NCI-H748 (cell line): ENCODE data around the gene PDXDC1.
"Not testable (repeated sequence)": the region's sequence is repeated elsewhere in the genome, so short reads cannot be mapped to it uniquely, and the experiment has no call there.

ENCODE experiments used
- DNase-seq: peaks from one replicate; lab custom pipeline; 2025; ENCODE audit not compliant: unreplicated experiment; lab: John Stamatoyannopoulos, UW

PDXDC1 gene

DNA sequence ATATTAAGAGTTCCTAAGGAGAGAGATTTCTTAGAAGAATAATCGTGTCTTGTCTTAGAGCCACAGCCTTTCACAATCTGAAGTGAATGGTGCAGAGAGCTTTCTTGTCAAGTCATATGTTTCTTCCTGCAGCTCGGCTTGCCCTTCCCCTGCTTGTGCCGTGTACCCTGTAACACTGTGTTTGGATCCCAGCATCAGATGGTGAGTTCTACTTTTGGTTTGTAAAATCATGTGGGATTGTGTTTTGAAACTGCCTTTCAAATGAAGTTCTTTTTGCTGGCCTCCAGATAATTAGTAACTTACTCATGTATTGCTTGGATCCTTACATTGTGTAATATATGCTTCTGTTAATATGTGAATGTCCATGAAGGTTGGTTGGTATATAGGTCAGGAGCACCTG, 33.8 kb downstream of the PDXDC1 start:
- DNase-seq = not testable (repeated sequence)

DNA sequence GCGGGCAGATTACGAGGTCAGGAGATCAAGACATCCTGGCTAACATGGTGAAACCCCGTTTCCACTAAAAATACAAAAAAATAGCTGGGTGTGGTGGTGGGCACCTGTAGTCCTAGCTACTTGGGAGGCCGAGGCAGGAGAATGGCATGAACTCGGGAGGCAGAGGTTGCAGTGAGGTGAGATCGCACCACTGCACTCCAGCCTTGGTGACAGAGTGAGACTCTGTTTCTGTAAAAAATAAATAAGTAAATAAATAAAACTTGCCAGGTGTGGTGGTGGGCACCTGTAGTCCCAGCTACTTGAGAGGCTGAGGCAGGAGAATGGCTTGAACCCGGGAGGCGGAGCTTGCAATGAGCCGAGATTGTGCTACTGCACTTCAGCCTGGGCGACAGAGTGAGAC, 38.1 kb downstream of the PDXDC1 start:
- DNase-seq = not testable (repeated sequence)

DNA sequence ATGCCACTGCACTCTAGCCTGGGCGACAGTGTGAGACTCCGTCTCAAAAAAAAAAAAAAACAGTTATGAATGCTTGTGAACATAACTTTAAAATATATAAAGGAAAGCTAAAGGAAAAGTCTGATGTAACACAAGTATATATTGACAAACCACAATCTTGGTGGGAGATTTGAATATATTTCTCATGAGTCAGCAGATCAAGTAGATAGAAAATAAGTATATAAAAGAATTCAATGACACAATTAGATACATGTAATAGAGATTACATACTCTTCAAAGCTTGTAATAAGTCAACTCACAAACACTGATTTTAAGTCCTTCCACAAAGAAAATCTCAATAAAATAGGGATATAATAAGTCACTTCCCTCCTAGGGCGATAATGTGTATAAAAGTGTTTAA, 40.8 kb downstream of the PDXDC1 start:
- DNase-seq = not testable (repeated sequence)

DNA sequence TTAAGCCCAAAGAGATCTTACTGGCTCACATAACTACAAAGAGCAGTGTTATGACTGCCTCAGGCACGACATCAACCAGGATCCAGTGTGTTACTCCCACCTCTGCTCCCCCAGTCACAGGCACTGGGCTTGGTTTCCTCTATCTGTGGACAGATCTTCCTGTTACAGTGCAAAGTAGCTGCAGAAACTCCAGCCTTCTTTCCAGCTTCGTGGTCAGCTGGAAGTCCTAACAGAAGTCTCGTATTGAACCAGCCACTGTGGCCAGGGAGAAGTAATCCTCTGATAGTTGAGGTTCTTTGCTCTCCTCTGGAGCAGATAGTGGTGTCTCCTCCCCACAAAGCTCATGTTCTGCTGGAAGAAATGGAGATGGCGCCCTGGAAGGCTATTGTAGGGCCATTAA, 41.5 kb downstream of the PDXDC1 start:
- DNase-seq = not testable (repeated sequence)

DNA sequence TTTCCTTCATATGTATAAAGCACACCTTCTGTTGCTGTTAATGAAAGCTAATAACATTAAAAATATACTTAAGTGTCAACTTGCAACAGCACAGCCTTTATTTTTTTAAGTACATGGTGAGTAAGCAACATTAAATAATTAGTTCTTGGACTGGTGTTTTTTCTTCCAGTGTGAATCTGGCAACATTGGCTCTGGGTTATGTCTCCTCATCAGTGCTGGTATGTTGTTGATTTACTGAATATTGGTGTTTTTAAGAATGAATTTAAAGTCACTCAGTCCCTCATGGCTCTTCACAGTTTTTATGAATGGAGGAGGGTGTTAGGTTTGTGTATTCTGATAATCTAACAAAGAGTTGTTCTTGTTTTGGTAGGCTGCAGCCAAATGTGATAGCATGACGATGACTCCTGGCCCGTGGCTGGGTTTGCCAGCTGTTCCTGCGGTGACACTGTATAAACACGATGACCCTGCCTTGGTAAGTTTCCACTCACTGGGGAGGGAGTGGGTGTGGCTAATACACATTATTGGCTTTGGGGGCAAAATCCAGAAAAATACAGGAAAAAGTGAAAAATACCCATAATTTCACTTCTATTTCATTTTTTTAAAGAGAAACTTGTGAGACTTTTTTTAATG, 42.2 kb downstream of the PDXDC1 start:
- not testable (repeated sequence) for DNase-seq

DNA sequence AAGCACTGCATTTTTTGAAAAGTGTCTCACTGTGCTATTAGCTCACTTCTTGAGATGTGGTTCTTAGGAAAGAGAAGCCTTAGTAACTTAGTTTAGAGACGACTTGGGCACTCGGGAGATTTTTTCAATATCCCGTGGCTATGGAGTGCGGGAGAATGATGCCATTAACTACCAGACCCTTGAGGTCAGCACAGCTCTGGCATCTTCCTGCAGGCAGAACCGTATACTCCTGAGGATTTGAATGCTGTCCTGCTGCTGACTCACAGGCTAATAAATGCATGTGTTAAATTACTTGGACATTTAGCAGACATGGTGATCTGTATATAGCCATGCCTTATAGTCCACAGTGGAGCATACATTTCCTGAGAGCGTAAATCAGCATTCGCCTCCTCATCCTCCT, 46.6 kb downstream of the PDXDC1 start:
- DNase-seq = not testable (repeated sequence)

DNA sequence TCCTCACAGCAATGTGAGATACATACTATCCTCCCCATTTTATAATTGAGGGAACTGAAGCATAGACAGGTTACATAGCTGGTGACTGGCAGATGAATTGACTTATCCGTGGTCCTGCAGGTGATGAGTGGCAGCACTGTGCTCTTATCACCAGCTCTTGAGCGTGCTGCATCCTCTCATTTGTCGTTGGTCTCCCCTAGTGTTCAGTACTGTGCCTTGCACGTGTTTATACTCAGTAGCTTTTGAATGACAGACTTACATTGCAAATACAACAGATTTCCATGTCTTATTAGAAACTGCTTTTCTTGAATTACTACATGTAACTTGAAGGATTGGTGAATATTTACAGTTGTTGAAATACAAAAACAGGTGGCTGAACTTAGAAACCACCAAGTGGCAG, 47.4 kb downstream of the PDXDC1 start:
- DNase-seq = peak; percentile 3

DNA sequence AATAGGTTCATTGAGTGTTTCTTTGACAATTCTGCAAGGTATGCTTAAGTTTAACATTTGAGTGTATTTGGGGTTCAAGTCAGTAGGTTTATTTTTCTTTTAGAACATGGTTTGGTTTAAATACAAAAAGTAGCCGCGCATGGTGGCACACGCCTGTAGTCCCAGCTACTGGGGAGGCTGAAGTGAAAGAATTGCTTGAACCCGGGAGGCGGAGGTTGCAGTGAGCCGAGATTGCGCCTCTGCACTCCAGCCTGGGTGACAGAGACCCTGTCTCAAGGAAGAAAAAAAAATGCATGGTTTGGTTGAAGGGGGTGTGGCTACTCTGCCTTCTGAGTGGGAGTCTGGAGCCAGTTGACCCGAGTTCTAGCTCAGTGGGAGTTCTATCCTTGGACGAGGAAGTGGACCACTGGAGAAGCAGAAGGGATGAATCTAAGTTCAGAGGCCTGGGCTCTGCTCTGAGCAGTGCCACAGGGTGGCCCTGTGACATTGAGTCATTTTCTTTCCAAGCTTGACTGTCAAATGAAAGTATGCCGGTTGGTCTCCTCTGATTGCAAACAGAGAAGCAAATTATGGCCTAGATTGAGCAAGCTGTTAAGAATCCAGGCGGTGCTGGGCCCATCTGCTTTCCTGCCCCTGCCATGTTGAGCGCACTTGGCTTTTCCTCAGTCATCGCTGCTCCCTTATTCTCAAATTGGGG, 48.7 kb downstream of the PDXDC1 start:
- DNase-seq = not testable (repeated sequence)

DNA sequence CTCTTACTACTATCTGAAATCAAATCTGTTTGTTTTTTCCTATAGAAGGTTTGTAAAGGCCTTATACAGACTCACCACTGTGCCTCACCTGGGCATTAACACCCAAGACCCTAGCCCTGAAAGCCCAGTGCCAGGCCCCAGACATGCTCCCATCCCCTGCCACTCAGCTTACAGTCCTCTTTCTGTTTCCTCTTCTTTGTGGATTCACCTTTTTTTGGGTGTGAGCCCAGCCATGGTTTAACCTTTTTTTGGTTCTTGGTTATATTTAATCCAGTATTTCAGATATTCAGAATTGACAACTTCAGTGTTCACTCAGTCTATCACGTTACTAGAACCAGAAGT, 50.0 kb downstream of the PDXDC1 start:
- not testable (repeated sequence) for DNase-seq

DNA sequence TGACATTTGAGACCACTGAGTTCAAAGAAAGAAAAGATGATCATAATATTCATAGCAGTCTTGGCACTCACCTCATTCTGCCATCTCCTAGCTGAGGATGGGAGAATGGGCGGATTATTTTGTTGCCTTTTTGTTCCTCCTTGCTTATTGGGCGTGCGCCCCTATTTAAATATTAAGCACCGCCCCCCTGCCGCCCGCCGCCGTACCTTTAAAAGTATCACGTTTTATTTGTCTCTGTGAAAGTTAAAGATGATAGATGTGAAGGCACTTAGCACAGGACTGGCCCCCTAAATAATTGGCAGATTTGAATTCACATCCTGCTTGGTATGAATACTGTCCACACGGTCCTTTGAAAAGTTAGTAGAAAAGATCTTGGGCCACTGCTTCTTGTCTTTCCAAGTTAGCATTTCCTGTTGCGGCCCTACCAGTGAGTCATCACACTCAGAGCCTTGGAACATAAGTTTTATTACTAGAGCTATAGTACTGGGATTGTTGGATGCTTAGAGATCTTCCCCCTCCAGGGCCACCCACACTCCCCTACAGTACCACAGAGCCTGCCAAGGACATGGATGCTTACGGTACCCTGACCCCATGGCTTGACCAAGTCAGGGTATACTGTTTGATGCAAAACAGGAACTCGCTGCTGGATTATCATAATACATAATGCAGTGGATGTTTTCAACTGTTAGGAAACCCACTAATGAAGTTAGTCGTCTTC, 50.6 kb downstream of the PDXDC1 start:
- DNase-seq = not testable (repeated sequence)

DNA sequence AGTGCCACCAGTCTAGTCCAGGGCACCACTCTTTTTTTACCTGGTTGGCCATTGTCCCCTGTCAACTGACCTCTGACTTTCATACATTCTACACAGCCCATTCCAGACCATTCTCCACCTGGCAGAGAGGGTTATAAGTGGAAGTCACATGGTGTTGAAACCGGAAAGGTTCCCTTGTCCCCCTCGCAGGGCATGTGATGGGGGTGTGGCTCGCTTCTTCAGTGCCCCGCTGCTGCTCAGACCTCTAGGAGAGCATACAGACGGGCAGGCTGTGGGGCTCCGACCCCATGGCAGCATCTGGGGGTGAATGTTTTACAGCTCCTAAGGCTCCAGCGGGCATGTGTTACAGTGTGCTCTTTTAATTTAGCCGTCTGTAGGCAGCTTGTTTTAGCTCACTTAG, 52.2 kb downstream of the PDXDC1 start:
- not testable (repeated sequence) for DNase-seq

DNA sequence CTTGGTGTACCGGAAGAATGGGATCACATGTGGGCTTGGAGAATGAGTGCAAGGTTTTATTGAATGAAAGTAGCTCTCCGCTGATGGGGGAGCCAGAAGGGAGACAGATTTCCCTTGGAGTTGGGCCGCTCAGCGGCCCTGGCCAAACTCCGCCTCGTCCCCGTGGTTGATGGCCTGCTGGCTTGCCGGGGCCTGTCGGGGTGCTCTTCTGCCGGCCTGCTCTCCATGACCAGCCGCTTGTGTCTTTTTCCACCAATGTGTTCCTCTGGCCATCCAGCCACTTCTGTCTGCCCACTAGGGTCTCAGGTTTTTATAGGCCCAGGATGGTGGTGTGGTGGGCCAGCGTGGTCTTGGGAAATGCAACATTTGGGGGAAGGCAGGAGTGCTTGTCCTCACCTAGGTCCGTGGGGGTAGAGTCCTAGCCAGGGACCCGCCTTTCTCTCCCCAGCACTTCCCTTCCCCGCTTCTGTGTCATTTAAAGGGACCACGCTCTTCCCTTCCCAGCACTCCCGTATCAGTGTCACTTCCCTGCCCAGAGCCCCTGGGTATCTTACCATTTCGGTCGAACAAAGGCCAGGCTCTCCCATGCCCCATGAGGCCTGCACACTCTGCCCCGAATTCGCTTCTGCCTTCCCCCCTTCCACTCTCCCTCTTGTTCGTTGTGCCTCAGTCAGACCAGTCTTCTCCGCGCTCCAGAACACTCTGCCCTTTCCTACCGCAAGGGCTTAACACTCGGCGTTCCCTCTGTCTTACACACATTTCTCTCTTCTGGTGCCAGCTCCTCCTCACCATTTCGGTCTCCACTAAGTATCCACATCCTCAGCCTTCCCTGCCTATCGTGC, 52.9 kb downstream of the PDXDC1 start:
- not testable (repeated sequence) for DNase-seq

DNA sequence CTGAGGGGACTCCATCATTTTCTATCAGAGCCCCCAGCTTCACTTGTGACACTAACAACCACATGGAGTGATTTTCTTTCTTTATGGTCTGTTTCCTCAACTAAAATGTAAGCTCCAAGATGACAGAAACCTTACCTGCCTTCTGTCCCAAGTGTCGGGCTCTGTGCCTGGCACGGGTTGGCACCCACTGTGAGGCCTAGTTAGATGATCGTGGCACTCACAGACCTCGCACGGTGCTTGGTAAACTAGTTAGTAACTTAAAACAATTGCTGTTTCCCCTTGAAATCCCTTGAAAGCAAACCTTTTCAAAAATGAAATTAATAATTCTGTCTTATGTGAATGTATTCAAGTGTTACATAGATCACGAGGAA, 53.5 kb downstream of the PDXDC1 start:
- not testable (repeated sequence) for DNase-seq

DNA sequence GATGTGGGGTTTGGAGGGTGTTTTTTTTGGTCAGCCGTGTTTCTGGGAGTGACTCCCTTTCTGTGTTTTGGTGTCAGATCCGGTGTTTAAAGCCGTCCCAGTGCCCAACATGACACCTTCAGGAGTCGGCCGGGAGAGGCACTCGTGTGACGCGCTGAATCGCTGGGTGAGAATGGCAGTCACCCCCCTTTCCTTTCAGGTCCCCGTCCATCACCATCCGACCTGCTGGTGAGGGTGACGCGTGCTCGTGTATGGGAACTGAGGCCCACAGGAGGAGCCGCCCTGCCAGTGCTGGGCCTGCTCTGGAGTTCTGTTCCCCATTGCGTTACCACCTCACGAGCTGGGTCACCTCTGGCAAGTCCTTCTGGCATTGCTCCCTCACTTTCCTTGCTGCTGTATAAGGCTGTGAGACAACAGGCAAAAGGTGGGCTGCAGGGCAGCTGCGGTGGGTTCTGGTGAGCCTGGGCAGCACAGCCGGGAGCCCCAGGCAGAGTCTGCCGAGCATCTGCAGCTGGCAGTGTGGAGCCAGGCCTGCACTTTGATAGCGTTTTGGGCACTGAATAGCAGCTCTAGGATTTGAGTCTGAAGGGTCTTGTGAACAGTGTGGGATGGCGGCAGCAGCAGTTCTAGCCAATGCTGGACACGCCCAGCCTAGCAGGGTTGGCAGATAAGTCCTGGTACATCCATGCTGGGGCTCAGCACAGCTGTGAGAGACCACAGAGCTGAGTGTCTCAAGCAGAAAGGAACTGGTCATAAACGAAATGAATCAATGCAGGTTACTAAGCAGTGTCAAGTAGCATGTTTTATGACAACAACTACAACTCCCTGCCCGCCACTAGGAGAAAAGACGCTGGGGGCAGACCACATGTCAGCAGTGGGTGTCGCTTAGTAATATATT, 54.2 kb downstream of the PDXDC1 start:
- DNase-seq = not testable (repeated sequence)

DNA sequence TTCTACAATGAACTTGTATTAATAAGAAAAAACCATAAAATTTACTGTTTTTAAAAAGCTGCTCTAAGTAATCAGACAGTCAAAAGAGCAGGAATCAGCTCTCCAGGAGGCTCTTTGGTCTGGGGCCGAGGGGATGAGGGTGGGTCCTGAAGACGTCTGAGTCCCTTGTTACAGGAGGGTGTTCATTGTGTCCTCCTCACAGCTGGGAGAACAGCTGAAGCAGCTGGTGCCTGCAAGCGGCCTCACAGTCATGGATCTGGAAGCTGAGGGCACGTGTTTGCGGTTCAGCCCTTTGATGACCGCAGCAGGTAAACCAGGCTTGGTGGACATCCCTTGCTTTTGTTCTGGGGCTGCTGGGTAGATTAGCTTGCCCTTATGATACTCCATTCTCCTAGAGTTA, 54.9 kb downstream of the PDXDC1 start:
- not testable (repeated sequence) for DNase-seq

DNA sequence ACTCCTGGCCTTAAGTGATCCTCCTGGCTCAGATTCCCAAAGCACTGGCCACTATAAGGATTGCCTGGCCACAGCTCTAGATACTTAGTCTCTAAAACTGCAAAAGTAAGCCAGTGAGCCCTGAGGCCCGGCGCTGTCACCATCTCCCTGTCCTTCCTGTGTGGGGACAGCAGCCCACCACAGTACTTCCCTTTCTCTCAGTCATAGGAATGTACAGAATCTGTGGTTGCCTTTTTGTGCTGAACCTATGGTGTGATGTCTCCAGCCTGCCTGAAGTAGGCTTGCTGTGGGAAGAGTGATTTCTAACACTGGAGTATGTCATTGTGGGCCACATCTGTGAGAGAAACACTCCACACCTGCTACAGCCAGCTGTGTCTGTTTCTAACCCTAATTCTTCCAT, 56.4 kb downstream of the PDXDC1 start:
- DNase-seq = no peak

DNA sequence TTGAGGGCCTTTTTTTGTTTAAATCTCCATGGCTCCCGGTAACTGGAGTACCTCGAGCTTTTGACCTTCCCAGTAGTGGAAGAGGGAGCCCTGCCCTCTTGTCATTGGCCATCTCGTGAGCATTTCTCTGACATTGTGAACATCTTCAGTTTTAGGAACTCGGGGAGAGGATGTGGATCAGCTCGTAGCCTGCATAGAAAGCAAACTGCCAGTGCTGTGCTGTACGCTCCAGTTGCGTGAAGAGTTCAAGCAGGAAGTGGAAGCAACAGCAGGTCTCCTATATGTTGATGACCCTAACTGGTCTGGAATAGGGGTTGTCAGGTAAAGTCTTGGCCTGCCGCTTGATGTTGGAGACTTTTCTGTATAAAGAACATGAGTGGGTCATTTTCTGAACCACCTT, 56.8 kb downstream of the PDXDC1 start:
- DNase-seq = no peak

DNA sequence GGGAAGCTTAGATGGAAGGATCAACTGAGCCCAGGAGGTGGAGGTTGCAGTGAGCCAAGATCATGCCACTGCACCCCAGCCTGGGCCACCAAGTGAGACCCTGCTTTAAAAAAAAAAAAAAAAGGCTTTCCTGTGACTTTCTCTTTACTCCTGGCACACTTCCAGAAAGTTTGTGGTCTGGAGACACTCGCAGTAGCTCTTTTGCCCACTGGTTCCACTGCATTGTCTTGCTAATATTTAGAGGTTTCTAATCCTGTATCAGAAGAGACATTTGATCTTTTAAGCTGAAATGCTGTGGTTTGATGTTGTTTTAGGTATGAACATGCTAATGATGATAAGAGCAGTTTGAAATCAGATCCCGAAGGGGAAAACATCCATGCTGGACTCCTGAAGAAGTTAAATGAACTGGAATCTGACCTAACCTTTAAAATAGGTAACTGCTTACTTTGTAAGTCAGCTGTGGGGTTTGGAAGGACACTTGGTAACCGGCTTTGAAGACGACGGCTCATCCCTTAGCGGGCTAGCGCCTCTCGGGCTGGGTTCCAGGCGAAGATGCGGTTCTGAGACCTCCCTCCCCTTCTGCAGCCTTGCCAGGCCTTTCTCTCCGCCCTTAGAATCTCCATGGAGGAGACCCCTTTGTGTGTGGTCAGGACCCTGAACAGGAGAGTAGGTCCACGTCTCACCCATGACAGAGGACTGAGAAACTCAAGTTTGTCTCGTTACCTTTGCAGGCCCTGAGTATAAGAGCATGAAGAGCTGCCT, 57.9 kb downstream of the PDXDC1 start:
- DNase-seq = no peak

DNA sequence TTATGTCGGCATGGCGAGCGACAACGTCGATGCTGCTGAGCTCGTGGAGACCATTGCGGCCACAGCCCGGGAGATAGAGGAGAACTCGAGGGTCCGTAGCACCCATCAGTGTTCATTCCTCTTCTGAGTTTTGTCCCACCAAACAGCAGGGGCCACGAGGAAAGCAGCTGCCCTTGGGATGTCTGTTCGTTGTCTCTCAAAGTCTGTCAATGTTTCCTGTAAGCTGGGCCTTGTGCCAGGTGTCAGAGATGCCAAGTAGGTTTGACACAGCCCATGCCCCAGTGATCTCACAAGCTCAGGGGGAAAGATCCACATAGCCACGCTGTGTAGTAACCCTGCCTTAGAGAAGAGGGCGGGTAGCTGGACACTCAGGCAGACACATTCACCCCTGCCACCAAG, 58.5 kb downstream of the PDXDC1 start:
- DNase-seq = no peak
